HG02884 (cell line): ENCODE data around the gene LECT2.

Source experiments
- ATAC-seq: cut with Tn5 transposase; IDR thresholded peaks from one replicate; pipeline ENCODE4 v1.9.1; 2021; ENCODE audit warnings: mild to moderate bottlenecking, moderate library complexity; ENCODE audit not compliant: unreplicated experiment

The LECT2 gene

DNA sequence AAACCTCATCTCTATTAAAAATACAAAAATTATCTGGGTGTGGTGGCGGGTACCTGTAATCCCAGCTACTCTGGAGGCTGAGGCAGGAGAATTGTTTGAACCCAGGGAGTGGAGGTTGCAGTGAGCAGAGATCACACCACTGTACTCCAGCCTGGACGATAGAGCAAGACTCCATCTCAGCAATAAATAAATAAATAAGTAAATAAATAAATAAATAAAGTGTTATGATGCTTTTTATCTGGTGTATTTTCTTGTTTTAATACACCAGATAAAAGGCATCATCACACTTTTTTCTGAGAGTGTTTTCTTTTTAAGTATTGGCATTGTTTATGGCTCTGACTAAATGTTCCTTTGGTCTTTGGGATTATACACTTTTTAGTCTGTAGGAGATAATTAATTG is 24.2 kb upstream of the LECT2 start:
- ATAC-seq, result no peak

DNA sequence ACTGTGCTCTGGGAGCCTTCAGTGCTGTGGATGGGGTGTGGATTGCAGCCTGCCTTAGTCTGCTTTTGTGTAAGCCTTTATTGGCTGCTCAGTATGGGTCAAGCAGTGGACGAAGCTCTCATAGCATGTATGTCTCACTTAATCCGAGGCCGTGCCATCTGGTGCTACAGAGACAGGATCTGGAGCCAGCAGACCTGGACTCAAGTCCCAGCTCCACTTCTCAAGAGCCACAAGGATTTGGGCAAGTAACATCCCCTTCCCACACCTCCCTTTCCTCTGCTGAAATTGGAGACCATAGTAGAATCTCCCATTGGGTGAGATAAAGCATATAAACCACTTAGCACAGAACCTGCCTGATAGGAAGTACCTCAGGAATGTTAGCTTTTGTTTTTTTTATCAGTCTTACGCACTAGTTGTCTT is 23.4 kb upstream of the LECT2 start:
- no peak for ATAC-seq

DNA sequence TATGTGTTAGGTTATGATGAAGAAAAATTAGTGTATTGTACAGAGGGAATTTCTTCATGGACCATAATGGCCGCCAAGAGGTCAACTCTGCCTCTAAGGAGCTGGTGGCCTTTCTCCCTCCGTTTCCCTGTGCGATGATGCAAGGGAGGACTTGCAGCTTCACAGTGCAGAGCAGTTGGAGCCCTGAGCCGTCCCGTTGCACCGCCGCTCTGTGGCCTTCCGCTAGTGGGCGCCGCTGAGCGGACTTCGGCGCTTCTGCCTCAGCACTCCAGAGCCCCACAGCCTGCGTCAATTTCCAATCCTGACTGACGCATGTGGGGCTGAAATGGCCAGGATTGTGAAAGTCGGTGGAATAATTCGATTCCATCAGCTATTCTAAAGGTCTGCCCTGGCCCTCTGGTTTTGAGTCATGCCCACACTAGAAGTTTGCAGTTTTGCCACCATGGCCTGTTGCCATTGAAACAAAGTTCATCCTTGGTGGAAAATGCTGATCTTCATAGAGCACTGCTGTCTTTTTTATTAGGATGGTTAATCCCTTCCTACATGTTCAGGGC is 22.7 kb upstream of the LECT2 start:
- peak; percentile 76 for ATAC-seq

DNA sequence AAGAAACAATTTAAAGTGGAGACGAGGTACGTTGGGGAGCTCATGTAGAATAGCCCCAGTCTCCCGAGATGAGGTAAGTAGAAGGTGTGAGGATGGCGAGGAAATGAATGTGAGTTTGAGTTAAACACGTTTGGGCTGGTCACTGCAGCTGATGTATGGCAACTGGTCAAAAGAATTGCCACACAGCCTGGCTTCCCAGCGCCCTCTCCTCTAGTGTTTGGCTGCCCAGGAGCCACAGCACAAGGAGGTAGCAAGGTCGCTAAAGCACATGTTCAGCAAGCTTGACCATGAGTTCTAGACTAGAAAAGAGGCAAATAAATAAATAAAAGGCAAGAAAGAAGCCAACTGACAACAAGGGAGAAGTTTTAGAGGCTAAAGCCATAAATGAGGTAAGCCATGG is 21.4 kb upstream of the LECT2 start:
- ATAC-seq, result no peak

DNA sequence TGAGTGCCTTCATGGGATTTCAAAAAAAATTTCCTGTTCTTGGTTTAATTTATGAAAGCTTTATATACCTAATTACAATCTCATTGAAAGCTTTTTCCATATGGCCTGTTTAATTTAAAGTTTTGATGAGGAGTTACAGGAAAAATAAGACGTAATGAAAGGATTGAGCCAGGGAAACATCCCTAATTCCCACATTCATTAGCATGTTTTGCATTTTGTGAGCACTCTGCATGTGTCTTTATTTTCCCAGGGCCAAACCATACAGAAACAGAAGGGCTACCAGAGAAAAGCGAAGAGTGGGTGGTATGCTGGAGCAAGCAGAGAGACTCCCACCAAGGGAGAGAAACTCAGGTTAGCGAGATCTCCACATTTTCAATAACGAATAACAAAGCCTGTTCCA is 20.3 kb upstream of the LECT2 start:
- no peak for ATAC-seq

DNA sequence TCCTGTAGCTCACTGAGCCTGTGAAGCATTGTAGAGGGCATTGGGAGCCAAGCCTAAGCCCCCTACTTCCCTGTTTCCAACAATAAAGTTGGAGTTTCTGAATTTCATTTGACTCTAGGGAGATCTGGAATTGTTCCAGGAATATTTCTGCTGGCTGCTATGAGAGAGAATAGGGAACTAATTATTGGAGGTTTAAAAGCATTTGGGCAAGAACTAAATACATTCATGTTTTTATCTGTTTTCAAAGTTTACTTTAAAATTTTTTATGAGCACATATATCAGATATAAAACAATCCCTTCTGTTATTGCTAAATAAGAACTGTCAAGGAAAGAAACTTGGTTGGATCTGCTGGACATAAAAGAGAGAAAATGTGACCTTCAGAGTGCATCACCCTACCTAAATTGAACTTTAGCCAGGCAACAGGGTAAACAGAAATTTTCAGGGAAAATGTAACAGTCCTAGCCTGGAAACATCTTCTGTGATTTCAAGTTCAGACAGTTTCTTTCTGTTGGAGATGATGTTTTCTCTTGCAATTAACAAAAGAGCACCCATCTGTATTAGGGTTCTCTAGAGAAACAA is 19.3 kb upstream of the LECT2 start:
- ATAC-seq, result no peak

DNA sequence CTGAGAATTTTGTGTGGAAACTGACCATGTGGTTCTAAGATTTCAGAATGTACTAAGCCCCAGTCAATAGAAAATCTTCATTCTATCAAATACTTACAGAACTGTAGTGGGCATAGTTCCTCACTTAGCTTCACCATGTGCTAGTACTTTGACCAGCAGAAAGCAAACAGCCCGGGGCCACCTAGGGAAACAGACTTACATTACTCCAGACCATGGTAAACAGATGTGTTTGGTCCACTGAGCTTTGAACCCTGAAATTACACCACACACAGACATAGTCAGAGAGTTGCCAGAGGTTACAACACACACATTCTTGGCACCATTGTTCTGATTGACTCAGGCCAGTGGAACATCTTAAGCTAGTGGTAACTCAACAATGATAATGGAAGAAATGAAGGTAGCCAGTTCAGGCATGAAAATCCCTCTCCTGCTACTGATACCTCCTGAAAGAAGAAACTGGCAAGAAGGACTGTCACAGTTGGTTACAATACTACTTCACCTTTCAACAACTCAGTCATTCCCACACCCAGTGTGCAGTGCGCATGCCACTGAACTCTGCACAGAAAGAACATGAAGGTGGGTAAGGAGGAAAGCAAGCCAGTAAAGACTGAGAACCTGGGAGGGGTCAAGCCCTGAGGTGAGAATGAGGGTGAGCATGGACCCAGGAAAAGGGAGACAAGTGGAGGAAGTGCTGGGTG is 18.7 kb upstream of the LECT2 start:
- no peak for ATAC-seq

DNA sequence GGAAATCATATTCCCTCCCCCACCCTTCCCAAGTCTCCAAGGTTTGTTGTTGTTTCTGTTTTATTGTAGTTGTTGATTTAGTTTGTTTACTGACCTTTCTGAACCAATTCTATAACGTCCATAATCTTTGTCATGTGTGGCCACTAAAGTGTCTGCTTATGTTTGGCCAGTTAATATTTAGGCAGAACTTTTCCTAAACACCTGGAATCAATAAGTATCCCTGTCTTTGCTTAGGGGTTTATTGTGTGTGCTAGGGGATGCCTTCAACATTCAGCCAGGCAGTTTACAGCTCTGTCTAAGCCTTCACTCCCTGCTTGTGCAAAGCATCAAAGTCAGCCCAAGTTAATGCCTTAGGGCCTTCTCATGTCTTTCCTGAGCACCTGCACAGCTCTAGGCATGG is 16.9 kb upstream of the LECT2 start:
- ATAC-seq, result no peak

DNA sequence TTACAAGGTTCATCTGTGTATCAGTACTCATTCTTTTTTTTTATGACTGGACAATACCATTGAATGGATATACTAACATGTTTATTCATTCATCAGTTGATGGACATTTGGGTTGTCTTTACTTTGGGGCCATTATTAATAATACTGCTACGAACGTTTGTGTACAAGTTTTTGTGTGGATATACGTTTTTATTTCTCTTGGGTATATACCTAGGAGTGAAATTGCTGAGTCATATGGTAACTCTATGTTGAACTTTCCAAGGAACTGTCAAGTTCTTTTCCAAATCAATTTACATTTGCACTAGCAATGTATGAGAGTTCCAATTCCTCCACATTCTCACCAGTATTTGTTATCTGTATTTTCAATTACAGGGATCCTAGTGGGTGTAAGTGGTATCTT is 12.0 kb upstream of the LECT2 start:
- no peak for ATAC-seq

DNA sequence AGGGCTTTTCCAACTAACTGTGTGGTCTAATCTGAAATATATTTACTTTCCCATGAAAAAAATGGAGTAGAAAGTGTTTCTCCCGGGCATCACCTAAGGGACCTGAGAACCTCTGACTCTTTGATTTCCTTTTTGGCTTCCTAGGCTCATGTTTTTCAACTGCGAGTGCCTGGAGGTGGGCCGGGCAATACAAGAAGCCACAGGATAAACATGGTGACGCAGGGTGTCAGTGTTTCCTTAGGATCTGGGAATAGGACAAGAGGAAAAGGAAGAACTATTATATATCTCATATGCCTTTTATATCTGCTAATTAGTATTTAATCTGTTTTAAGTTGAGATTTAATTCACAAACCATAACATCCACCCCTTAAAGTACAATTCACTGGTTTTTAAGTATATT is 11.4 kb upstream of the LECT2 start:
- ATAC-seq, result no peak

DNA sequence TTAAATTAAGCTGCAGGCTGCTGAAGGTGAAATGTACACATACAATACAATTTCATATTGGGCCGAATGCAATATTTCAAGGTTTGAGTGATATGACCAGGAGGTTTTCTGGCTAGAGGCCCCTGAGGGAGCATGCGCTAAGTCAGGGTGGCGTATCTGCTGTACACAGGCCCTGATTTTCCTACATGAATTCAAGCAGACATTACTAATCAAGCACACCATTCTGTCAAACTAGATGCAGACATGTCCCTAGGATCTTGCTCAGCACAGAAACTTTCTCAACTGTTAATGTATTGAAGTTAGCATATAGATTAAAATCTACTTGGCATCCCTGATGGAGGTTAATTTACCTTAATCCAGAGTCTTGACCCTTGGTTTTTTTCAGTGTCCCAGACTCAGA is 10.7 kb upstream of the LECT2 start:
- no peak for ATAC-seq

DNA sequence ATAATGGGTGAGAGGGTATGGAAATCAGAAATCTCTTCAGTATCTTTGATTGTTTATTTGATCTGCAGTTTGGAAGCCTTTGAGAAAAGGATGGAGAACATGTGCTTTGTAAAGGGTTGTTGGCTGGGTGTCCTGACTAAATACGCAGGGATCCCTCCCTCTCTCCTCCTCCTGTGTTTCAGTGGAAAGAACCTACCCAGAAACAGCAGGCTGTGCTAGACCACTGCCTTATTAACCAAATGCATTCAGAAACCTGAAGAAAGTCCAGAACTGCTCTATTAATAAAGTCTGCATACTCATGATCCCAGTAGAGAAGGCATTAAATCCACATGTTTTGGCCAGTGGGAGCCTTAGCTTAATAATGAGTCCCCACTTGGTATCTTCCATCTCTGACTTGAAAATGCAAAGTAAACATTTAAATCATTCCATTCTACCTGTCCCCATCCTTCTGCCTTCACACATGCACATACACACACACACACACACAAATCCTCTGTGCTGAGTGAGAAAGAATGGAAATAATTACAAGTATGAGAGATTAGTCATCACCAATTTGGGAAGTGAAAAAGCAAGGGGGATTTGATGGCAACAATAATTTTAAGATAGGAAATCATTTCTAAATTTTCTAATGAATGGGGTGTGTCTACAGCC is 10.0 kb upstream of the LECT2 start:
- no peak for ATAC-seq

DNA sequence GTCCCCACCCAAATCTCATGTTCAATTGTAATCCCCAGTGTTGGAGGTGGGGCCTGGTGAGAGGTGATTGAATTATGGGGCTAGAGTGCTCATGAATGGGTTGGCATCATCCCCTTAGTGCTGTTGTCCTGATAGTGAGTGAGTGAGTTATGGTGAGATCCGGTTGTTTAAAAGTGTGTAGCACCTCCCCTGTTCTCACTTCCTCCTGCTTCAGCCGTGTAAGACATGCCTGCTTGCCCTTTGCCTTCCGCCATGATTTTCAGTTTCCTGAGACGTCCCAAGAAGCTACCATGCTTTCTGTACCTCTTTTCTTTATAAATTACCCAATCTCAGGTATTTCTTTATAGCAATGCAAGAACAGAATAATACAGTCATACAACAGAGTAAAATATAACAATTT is 742 bp upstream of the LECT2 start:
- no peak for ATAC-seq

DNA sequence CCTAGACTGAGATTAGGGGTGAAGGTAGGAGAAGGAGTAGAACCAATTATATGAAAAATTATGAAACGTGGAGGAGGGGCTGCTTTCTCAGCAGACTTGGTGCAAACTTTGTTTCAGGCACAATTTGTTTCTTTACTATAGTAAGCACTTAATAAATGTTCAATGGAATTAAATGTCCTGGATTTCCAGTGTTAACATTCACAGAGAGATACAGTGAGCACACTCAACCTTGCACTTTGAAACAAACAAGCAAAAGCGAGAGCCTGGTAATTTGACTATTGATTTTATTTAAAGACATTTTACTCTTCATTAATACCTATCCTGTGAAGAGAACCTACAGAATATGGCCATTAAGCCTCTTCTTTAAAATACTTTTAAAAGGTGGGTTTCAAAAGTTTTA is 933 bp downstream of the LECT2 start:
- ATAC-seq, result no peak

DNA sequence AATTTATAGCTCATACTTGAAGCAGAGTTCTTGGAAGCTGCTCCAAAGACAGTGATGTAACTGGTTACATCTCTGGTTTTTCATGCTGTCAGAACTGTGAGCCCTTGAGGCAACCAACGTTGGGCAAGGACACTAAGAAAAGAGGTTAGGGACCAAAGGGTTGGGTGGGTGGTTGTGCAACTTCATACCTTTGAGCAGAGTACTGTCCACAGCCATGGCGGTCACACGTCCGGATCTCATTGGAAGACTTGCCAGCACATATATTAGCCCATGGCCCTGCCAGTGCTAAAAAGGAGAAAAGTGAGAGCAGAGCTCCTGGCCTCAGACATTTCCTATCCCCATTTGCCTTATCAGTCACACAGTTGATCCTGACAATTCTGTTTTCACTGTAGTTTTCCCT is 2.1 kb downstream of the LECT2 start:
- ATAC-seq, result no peak

DNA sequence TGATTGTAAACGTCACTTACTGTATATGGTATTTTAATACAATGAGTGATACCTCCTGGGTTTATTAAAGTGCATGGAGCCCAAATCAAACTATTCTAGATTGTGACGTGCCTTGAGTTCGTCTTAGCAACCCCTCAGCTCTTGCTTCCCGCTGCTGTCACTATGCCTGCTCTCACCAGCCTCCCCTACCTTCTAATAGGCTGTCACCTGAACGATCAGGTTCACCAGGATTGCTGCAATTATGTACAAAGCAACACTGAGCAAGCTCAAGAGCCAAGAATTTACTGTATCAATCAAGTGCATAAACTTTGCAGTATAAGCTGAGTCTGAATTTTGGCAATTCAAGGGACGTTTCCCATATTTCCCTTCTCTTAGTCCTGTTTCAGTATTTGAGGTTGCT is 3.0 kb downstream of the LECT2 start:
- ATAC-seq, result no peak

DNA sequence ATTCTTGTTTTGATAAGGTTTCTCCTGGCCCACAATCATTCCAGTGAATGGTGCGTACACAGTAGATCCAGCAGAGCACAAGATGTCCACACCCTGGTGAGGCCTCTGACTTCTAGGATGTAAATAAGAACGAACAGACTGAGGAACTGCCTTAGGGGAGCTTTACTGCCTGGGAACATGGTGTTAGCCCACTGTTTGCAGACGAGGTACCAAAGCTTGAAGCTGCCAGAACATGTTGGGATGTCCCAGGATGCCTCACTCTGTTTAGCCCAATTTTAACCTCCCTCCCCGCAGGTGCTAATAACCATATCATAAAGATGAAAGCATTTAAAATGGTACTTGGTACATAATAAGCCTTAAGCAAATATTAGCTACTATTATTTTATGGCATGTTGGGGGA is 3.5 kb downstream of the LECT2 start:
- no peak for ATAC-seq

DNA sequence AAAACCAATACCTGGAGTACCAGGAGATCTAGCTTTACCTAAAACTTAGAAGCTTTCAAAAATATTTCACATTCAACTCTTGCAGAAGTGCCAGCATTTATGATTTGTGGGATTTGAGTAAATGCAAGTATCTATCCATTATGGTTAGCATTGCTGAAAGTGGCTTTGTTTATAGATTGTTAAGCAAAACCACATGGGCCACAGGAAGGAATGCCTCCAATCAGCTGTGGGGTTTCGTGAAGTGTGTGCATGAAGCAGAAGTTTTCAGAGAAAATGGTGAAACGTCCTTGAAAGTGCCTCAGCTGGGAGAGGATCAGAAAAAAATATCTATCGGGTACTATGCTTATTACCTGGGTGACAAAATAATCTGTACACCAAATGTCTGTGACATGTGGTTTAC is 4.2 kb downstream of the LECT2 start:
- no peak for ATAC-seq

DNA sequence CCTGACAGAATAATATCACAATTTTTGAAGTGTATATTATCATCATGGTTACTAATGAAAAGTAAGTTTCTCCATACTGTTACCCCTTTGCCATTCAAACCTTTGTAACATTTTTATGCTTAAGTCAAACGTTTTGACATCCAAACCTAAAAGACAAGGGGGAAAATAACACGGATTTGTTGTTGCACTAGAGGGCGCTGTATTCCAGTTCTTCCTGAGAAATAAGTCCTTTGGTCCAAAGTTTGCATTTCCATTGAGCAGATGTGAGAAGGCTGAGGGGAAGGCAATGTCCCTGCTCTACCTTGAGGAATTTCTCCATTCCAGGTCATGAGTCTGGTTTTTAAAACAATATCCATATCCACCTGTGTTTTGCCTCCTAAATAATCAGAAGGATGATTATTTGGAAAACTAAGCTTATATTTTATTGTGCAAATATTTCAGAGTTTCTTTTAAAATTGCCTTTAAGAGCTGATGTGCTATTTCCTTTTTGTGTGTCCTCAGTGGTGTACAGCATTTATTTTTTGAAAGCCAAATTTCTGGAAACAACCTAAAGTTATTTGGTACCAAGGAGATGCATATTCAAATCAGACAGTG is 9.7 kb downstream of the LECT2 start:
- ATAC-seq, result no peak

DNA sequence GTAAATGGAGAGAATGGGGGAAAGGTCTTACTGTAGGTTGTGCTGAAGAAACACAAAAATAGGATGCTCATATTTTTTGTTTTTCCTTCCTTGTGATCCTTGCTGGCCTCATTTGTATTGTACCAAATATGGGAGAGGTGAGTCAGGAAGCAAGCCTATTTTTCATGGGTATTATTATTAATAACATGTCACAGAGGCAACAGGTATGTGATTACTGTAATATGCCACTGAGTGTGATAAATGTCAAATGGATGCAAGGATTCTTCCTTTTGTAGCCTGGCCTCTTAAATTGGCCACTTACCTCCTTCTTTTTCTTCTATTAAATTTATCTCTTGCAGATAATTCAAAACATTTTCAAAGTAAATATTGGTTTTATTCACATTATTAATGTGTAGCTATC is 10.2 kb downstream of the LECT2 start:
- ATAC-seq, result no peak

DNA sequence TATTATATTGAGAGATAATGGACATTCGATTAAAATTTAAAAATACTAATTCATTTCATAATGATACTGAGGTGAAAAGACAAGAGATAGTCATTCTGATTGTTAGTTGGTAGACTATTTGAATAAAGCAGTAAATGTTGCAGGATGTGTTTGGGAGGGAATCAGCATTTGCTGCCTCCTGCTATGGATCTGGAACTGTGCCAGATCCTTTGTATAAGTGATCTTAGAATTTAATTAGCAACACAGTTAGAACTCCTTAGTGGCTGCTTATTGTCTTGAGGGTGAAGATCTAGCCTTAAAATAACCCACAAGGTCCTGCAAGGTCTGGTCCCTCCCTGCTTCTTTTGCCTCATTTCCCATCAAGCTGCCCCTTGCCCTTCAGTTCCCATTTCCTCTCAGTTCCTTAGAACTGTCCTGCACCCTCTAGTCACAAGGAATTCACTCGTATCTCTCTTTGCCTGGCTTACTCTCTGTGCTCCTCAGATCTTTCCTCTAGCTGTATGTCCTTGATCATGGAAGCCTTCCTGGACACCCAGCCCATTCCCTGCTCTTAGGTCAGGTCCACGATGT is 12.5 kb downstream of the LECT2 start:
- ATAC-seq, result no peak

DNA sequence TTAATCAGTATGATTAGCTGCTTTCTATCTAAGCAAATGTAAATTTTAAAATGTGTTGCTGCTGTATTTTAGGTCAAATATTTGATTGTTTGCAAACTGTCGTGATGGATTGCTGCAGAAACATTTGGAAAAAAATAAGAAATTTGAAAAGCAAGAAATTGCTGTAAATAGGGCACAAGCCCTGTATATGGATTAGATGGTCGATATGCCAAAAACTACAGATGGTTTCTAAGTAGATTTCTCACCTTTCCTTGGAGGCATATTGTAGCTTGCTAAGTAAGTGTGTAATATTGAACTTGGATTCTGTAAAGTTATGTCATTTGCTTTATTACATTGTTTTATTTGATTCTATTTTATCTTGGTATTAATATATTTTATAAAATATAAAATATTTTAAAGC is 13.1 kb downstream of the LECT2 start:
- no peak for ATAC-seq
